K562 (cell line): ENCODE measurements around the gene ALG10. TPM values are rescaled to one million over a fixed set of nuclear protein-coding genes. Genes with fewer than 3 reads are reported as not detected.
A peak's percentile ranks its signal among the peaks of the same experiment; 100 is the strongest.

Source experiments
- ATAC-seq: fragments of 200-7000 bp; cut with Tn5 transposase; 3 replicates; pipeline ENCODE4 v1.9.1; 2020; ENCODE audit warnings: moderate library complexity
- BruUV-seq: library from RNA; stranded (reverse); fragments of 400-500 nt; replicated peaks from 2 replicates; lab custom pipeline; 2021; lab: Mats Ljungman, UMichigan
- CTCF ChIA-PET: fragments of 300-600 bp; formaldehyde crosslinking; extraction: SDS; loops from one replicate; lab custom pipeline; 2021; ENCODE audit warnings: low intra/inter-chr PET ratio; lab: Yijun Ruan, JAX
- POLR2A ChIA-PET: fragments of 300-600, 350-650 bp; sonication (Branson Sonifier 250); formaldehyde crosslinking; extraction: SDS; loops from one replicate; lab custom pipeline; 2021; ENCODE audit warnings: antibody characterized with exemption, inconsistent platforms; lab: Yijun Ruan, JAX
- DNase-seq, 4 experiments: peaks; one replicate each; pipeline versions ENCODE4 v3.0.0 to v3.0.0-alpha.2; 2011 to 2018; ENCODE audit warnings: low spot score in 3 of 4, mixed read lengths in 3 of 4; ENCODE audit errors: extremely low read depth in 1 of 4
- FAIRE-seq: peaks from 2 replicates; lab custom pipeline; 2011; peaks lifted over from hg19 to GRCh38; lab: Jason Lieb, UNC
- H2AFZ ChIP-seq: 2 replicates; pipeline ENCODE4 v1.6.0; 2011; ENCODE audit warnings: low read depth, low read length, control low read depth, inconsistent platforms
- H3K27ac ChIP-seq: fragments of 200-600 bp; 3 replicates; pipeline ENCODE4 v1.8.0; 2011; ENCODE audit warnings: low read depth, mild to moderate bottlenecking, control low read depth, inconsistent platforms, low read length, moderate library complexity, mixed read lengths; ENCODE audit errors: extremely low read depth
- H3K27me3 ChIP-seq, 2 experiments: fragments of 300-600 bp in 1 of 2; 2 replicates in 1 of 2; 3 replicates in 1 of 2; pipeline versions ENCODE4 v1.6.0 to v1.8.0; 2011; ENCODE audit warnings: inconsistent platforms in 2 of 2, low read length in 2 of 2, mild to moderate bottlenecking in 1 of 2, mixed read lengths in 1 of 2, moderate library complexity in 1 of 2; ENCODE audit not compliant: control insufficient read depth in 2 of 2, insufficient read depth in 2 of 2
- H3K36me3 ChIP-seq: fragments of 300-600 bp; 3 replicates; pipeline ENCODE4 v1.8.0; 2011; ENCODE audit warnings: mild to moderate bottlenecking, low read length, inconsistent platforms; ENCODE audit not compliant: control insufficient read depth, insufficient read depth
- H3K4me1 ChIP-seq, 2 experiments: fragments of 200-600 bp in 1 of 2; replicated peaks in 1 of 2; 2 replicates in 1 of 2; 3 replicates in 1 of 2; pipeline versions ENCODE4 v1.5.1 to v1.8.0; 2011; ENCODE audit warnings: inconsistent platforms in 2 of 2, low read length in 2 of 2, mild to moderate bottlenecking in 1 of 2, mixed read lengths in 1 of 2, moderate library complexity in 1 of 2; ENCODE audit not compliant: control insufficient read depth in 2 of 2, insufficient read depth in 2 of 2
- H3K4me2 ChIP-seq: 2 replicates; pipeline ENCODE4 v1.6.1; 2011; ENCODE audit warnings: low read length, control low read depth, inconsistent platforms, mixed read lengths; ENCODE audit not compliant: insufficient read depth
- H3K4me3 ChIP-seq: fragments of 200-600 bp; sonication (generic), shearing (Covaris generic); 2 replicates; pipeline ENCODE4 v1.5.1; 2016; ENCODE audit warnings: control low read depth, inconsistent platforms
- H3K79me2 ChIP-seq: fragments of 200-600 bp; 3 replicates; pipeline ENCODE4 v1.8.0; 2011; ENCODE audit warnings: low read length, inconsistent platforms; ENCODE audit not compliant: control insufficient read depth, insufficient read depth
- H3K9ac ChIP-seq, 2 experiments: 2 replicates each; pipeline versions ENCODE4 v1.6.0 to v1.6.1; 2011; ENCODE audit warnings: low read depth in 2 of 2, low read length in 2 of 2, control low read depth in 1 of 2, inconsistent platforms in 1 of 2, mild to moderate bottlenecking in 1 of 2, mixed read lengths in 1 of 2; ENCODE audit not compliant: insufficient read depth in 1 of 2
- H3K9me1 ChIP-seq: one replicate; pipeline ENCODE4 v1.6.0; 2011; ENCODE audit warnings: inconsistent platforms, mild to moderate bottlenecking, low read length, moderate library complexity; ENCODE audit not compliant: control insufficient read depth, insufficient read depth
- H3K9me3 ChIP-seq: replicated peaks from 2 replicates; pipeline ENCODE4 v1.5.1; 2011; ENCODE audit warnings: low read depth, low read length, inconsistent platforms; ENCODE audit not compliant: control insufficient read depth, insufficient read depth
- H4K20me1 ChIP-seq: replicated peaks from 2 replicates; pipeline ENCODE4 v1.6.1; 2011; ENCODE audit warnings: low read length, inconsistent platforms, mixed read lengths; ENCODE audit not compliant: control insufficient read depth, insufficient read depth
- CBX3 ChIP-seq, 2 experiments: IDR thresholded peaks; 1 replicate in 1 of 2; 2 replicates in 1 of 2; pipeline ENCODE4 v1.6.1; 2012; ENCODE audit warnings: inconsistent platforms in 2 of 2, low read length in 2 of 2, borderline replicate concordance in 1 of 2, control low read depth in 1 of 2
- E2F5 ChIP-seq: sonication (generic); formaldehyde crosslinking; IDR thresholded peaks from 2 replicates; pipeline ENCODE4 v1.8.0; 2022; ENCODE audit warnings: mild to moderate bottlenecking, missing genetic modification reagents
- GMEB1 ChIP-seq: fragments of 250-450 bp; sonication (Bioruptor Pico); IDR thresholded peaks from 2 replicates; pipeline ENCODE4 v1.4.0; 2020; ENCODE audit warnings: mild to moderate bottlenecking
- HLTF ChIP-seq: fragments of 450-650 bp; IDR thresholded peaks from 2 replicates; pipeline ENCODE4 v1.6.1; 2016
- LEF1 ChIP-seq: fragments of 450-650 bp; IDR thresholded peaks from 2 replicates; pipeline ENCODE4 v1.6.1; 2016; ENCODE audit warnings: mild to moderate bottlenecking
- MYBL2 ChIP-seq, 2 experiments: fragments of 450-650 bp in 1 of 2; sonication (generic) in 1 of 2; formaldehyde crosslinking in 1 of 2; IDR thresholded peaks; 2 replicates each; pipeline versions ENCODE4 v1.6.1 to v1.8.1; 2017 to 2022; ENCODE audit warnings: borderline replicate concordance in 1 of 2, inconsistent platforms in 1 of 2, low read depth in 1 of 2, mild to moderate bottlenecking in 1 of 2, missing genetic modification reagents in 1 of 2, moderate library complexity in 1 of 2
- ZFP91 ChIP-seq: sonication (generic); formaldehyde crosslinking; IDR thresholded peaks from 2 replicates; pipeline ENCODE4 v1.8.0; 2022; ENCODE audit warnings: mild to moderate bottlenecking, missing genetic modification reagents
- ZNF830 ChIP-seq: fragments of 250-450 bp; sonication (Bioruptor Pico); IDR thresholded peaks from 2 replicates; pipeline ENCODE4 v1.5.0; 2021; ENCODE audit warnings: mild to moderate bottlenecking
- WGBS: fragments of 100-300 bp; shearing (Covaris generic); methylation state at CpG from one replicate; pipeline ENCODE4 v1.1.6; 2016; ENCODE audit warnings: low coverage, mixed read lengths; ENCODE audit not compliant: insufficient coverage; ENCODE audit errors: missing lambda C conversion rate; 5-methylcytosine and 5-hydroxymethylcytosine counted together
- in situ Hi-C: fragments of 300-500 bp; cut with MboI; formaldehyde crosslinking; loops from 4 replicates; pipeline ENCODE4 v1.15.0; 2018; ENCODE audit warnings: inconsistent platforms, mixed read lengths
- intact Hi-C: fragments of 100-400 bp; cut with micrococcal nuclease; formaldehyde crosslinking; loops from 2 replicates; pipeline ENCODE4 v1.14.2; 2022
- polyA plus RNA-seq, 8 experiments: library from polyadenylated mRNA; depleted of rRNA in 4 of 8; stranded (reverse) in 5 of 8; unstranded in 3 of 8; fragments of >200 nt; fragmentation: Nextera tagmentation in 2 of 8; fragmentation: Illumina TruSeq in 1 of 8; extraction: Ambion mirVana in 2 of 8; extraction: Trizol in 1 of 8; gene quantifications; 2 replicates each; pipeline versions ENCODE4 v1.2.1 to v1.2.3, GENCODE V29; 2011 to 2014; ENCODE audit warnings: inconsistent platforms in 1 of 8, missing spikeins in 1 of 8
- total RNA-seq, 7 experiments: library from RNA; depleted of rRNA in 6 of 7; stranded (reverse); fragments of >200 nt in 6 of 7; fragmentation: Illumina TruSeq in 2 of 7; extraction: Trizol in 2 of 7; gene quantifications; 2 replicates each; pipeline versions ENCODE4 v1.2.1 to v1.2.3, GENCODE V29; 2011 to 2021; ENCODE audit warnings: low replicate concordance in 1 of 7
- TF ChIP-seq, protein P1 (sequence below): fragments of 450-650 bp; IDR thresholded peaks from 2 replicates; pipeline ENCODE4 v1.6.1; 2016; ENCODE audit warnings: antibody characterized with exemption

Gene ALG10
- total and polyA plus RNA-seq, 9 of the 15 experiments (the other 6 are each of a cell fraction or from before 2014, with no cell fraction given): 2.4 to 14.7 (median 6.4) TPM

- Histone ChIP-seq H3K27me3 (no peaks in the 10 kb centered on the region), H3K79me2 (no peaks in the 10 kb centered on the region), H3K9ac (no peak overlapping the region), H3K4me3 (no peak overlapping the region), H3K9me1 (no peaks in the 10 kb centered on the region), H3K4me2 (no peak overlapping the region), H3K36me3 (no peaks in the 10 kb centered on the region), H3K4me1 (peaks cover 0 to 4% of the 10 kb centered on the region in 2 experiments; a peak in 1 of 5 replicates), H3K27ac (no peak overlapping the region), H3K9me3 (peaks cover 2% of the 10 kb centered on the region; the same call in 1 of the 2 replicates), H4K20me1 (no peaks in the 10 kb centered on the region), H2AFZ (peak overlapping the region; percentile 40; the same call in 1 of the 2 replicates)
- ChIA-PET POLR2A (no interaction called here), CTCF (no interaction called here)
- FAIRE-seq (no peak), DNase-seq (no peak), ATAC-seq (peak; percentile 79)
- WGBS: 63% methylated on average over 3 of the region's 3 CpGs
- intact Hi-C loops (no loop called here), in situ Hi-C loops (loop anchor here (25.0 kb wide), 1 partner anchor 804 kb away; no protein-coding TSS in a partner anchor)
- TF ChIP-seq GMEB1 (CRISPR knock-in tag) (no peak), CBX3 (IDR thresholded peaks at IDR 0.05; ENCODE audit: borderline replicate concordance in 1 of 2, low read length in 2 of 2) (no peak), LEF1 (no peak), MYBL2 (IDR thresholded peaks at IDR 0.05; ENCODE audit: low read depth) (no peak), MYBL2 (CRISPR knock-in tag; IDR thresholded peaks at IDR 0.05; ENCODE audit: borderline replicate concordance) (no peak), ZFP91 (CRISPR knock-in tag) (no peak), E2F5 (CRISPR knock-in tag) (no peak), ZNF830 (CRISPR knock-in tag) (no peak), HLTF (no peak)
- TF ChIP-seq, protein P1, sequence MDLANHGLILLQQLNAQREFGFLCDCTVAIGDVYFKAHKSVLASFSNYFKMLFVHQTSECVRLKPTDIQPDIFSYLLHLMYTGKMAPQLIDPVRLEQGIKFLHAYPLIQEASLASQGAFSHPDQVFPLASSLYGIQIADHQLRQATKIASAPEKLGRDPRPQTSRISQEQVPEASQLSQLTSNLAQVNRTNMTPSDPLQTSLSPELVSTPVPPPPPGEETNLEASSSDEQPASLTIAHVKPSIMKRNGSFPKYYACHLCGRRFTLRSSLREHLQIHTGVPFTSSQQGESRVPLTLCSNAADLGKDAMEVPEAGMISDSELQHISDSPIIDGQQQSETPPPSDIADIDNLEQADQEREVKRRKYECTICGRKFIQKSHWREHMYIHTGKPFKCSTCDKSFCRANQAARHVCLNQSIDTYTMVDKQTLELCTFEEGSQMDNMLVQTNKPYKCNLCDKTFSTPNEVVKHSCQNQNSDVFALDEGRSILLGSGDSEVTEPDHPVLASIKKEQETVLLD: no peak
- no TSS peak for BruUV-seq
Measured at GRCh38 chr12:34016361-34016760, 5.9 kb upstream of the ALG10 start.
